Panc1 (cell line): ENCODE measurements around the gene ANAPC16.

ENCODE experiments used
- POLR2AphosphoS5 ChIP-seq: IDR thresholded peaks from 2 replicates; pipeline ENCODE4 v1.6.1; 2012; ENCODE audit warnings: mild to moderate bottlenecking, low read depth, low read length, moderate library complexity
- TCF7L2 ChIP-seq: IDR thresholded peaks from 2 replicates; pipeline ENCODE4 v1.6.1; 2011; ENCODE audit warnings: mild to moderate bottlenecking, low read depth, low read length, inconsistent platforms
- TF ChIP-seq, protein P1 (sequence below): fragments of 450-650 bp; IDR thresholded peaks from 2 replicates; pipeline ENCODE4 v1.5.1; 2017; ENCODE audit warnings: mild to moderate bottlenecking
- TF ChIP-seq, protein P2 (sequence below), 2 experiments: IDR thresholded peaks; 2 replicates each; pipeline ENCODE4 v1.6.1; 2011 to 2012; ENCODE audit warnings: low read depth in 2 of 2, control low read depth in 1 of 2, low read length in 1 of 2, mild to moderate bottlenecking in 1 of 2, moderate library complexity in 1 of 2; ENCODE audit not compliant: insufficient read depth in 1 of 2

DNA sequence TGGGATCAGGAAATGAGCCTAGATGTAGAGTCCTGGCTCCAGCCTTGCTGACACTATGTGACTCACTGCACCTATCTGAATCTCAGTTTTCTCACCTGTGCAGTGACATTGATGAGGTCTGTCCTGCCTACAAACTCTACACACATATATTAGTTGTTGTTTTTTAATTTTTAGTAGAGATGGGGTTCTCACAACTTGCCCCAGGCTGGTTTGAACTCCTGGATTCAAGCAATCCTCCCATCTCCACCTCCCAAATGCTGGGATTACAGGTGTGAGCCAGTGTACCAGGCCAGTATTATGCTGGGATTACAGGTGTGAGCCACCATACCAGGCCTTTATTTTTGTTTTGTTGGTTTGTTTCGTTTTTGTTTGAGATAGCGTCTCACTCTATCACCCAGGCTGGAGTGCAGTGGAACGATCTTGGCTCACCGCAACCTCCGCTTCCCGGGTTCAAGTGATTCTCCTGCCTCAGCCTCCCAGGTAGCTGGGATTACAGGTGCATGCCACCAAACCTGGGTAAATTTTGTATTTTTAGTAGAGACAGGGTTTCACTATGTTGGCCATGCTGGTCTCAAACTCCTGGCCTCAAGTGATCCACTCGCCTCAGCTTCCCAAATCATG lies 46.1 kb downstream of the ANAPC16 start:
- TF ChIP-seq, protein P1, sequence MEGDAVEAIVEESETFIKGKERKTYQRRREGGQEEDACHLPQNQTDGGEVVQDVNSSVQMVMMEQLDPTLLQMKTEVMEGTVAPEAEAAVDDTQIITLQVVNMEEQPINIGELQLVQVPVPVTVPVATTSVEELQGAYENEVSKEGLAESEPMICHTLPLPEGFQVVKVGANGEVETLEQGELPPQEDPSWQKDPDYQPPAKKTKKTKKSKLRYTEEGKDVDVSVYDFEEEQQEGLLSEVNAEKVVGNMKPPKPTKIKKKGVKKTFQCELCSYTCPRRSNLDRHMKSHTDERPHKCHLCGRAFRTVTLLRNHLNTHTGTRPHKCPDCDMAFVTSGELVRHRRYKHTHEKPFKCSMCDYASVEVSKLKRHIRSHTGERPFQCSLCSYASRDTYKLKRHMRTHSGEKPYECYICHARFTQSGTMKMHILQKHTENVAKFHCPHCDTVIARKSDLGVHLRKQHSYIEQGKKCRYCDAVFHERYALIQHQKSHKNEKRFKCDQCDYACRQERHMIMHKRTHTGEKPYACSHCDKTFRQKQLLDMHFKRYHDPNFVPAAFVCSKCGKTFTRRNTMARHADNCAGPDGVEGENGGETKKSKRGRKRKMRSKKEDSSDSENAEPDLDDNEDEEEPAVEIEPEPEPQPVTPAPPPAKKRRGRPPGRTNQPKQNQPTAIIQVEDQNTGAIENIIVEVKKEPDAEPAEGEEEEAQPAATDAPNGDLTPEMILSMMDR, result no peak
- TF ChIP-seq POLR2AphosphoS5, result no peak
- no peak for TF ChIP-seq TCF7L2
- TF ChIP-seq, protein P2, sequence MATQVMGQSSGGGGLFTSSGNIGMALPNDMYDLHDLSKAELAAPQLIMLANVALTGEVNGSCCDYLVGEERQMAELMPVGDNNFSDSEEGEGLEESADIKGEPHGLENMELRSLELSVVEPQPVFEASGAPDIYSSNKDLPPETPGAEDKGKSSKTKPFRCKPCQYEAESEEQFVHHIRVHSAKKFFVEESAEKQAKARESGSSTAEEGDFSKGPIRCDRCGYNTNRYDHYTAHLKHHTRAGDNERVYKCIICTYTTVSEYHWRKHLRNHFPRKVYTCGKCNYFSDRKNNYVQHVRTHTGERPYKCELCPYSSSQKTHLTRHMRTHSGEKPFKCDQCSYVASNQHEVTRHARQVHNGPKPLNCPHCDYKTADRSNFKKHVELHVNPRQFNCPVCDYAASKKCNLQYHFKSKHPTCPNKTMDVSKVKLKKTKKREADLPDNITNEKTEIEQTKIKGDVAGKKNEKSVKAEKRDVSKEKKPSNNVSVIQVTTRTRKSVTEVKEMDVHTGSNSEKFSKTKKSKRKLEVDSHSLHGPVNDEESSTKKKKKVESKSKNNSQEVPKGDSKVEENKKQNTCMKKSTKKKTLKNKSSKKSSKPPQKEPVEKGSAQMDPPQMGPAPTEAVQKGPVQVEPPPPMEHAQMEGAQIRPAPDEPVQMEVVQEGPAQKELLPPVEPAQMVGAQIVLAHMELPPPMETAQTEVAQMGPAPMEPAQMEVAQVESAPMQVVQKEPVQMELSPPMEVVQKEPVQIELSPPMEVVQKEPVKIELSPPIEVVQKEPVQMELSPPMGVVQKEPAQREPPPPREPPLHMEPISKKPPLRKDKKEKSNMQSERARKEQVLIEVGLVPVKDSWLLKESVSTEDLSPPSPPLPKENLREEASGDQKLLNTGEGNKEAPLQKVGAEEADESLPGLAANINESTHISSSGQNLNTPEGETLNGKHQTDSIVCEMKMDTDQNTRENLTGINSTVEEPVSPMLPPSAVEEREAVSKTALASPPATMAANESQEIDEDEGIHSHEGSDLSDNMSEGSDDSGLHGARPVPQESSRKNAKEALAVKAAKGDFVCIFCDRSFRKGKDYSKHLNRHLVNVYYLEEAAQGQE (IDR thresholded peaks at IDR 0.05; ENCODE audit: insufficient read depth in 1 of 2, low read depth in 2 of 2, low read length in 1 of 2), result no peak
